B cell (primary cell): ENCODE measurements around the gene MTMR10. TPM values are rescaled to one million over a fixed set of nuclear protein-coding genes. Genes with fewer than 3 reads are reported as not detected.

Source experiments
- ATAC-seq: fragments of 200-7000 bp; cut with Tn5 transposase; one replicate; pipeline ENCODE4 v1.10.0; 2021; ENCODE audit warnings: low read depth, mild to moderate bottlenecking, moderate number of reproducible peaks, moderate library complexity
- CTCF ChIA-PET: fragments of 350-600 bp; sonication (Branson Sonifier 250); formaldehyde crosslinking; loops from one replicate; lab custom pipeline; 2021; ENCODE audit warnings: antibody characterized with exemption, inconsistent platforms; lab: Charles Lee
- POLR2A ChIA-PET: fragments of 350-600 bp; sonication (Branson Sonifier 250); formaldehyde crosslinking; loops from one replicate; lab custom pipeline; 2021; ENCODE audit warnings: antibody characterized with exemption; lab: Charles Lee
- DNase-seq: peaks from one replicate; pipeline ENCODE4 v3.0.0; 2013
- H2AFZ ChIP-seq: 2 replicates; pipeline ENCODE4 v1.6.1; 2012; ENCODE audit warnings: mild to moderate bottlenecking, low read depth, low read length; ENCODE audit not compliant: insufficient read depth, poor library complexity, severe bottlenecking
- H3K27ac ChIP-seq, 2 donors: 1 replicate in 1 of 2; 2 replicates in 1 of 2; pipeline ENCODE4 v1.5.1; 2012 to 2013; ENCODE audit warnings: low read length in 2 of 2, mild to moderate bottlenecking in 2 of 2, moderate library complexity in 1 of 2
- H3K27me3 ChIP-seq, 4 experiments: fragments of 200-600 bp in 1 of 4; sonication (generic) in 1 of 4; replicated peaks in 1 of 4; 1 replicate in 2 of 4; 2 replicates in 2 of 4; pipeline versions ENCODE4 v1.6.1 to v1.7.0; 2013 to 2016; ENCODE audit warnings: low read length in 3 of 4, mild to moderate bottlenecking in 2 of 4, mixed read lengths in 1 of 4, moderate library complexity in 1 of 4; ENCODE audit not compliant: insufficient read depth in 4 of 4, control insufficient read depth in 3 of 4; ENCODE audit errors: control extremely low read depth in 1 of 4
- H3K36me3 ChIP-seq, 2 experiments: replicated peaks in 1 of 2; 1 replicate in 1 of 2; 2 replicates in 1 of 2; pipeline versions ENCODE4 v1.6.1 to v1.7.1; 2013; ENCODE audit warnings: low read length in 1 of 2; ENCODE audit not compliant: insufficient read depth in 2 of 2, control insufficient read depth in 1 of 2; ENCODE audit errors: control extremely low read depth in 1 of 2, extremely low read depth in 1 of 2
- H3K4me1 ChIP-seq, 2 donors: fragments of 200-600 bp in 1 of 2; sonication (generic) in 1 of 2; 1 replicate in 1 of 2; 2 replicates in 1 of 2; pipeline versions ENCODE4 v1.5.1 to v1.6.1; 2013 to 2017; ENCODE audit warnings: low read length in 2 of 2; ENCODE audit not compliant: control insufficient read depth in 2 of 2, insufficient read depth in 2 of 2
- H3K4me2 ChIP-seq: replicated peaks from 2 replicates; pipeline ENCODE3; 2012; ENCODE audit warnings: mild to moderate bottlenecking, low read depth, low read length; ENCODE audit not compliant: poor library complexity, severe bottlenecking
- H3K4me3 ChIP-seq, 5 experiments: fragments of 200-600 bp in 1 of 5; sonication (generic) in 1 of 5; 1 replicate in 3 of 5; 2 replicates in 2 of 5; pipeline versions ENCODE4 v1.5.1 to v1.7.0; 2011 to 2016; ENCODE audit warnings: low read length in 4 of 5, mild to moderate bottlenecking in 4 of 5, low read depth in 2 of 5, control low read depth in 1 of 5, moderate library complexity in 1 of 5; ENCODE audit not compliant: insufficient read depth in 1 of 5; ENCODE audit errors: control extremely low read depth in 1 of 5, extremely low read depth in 1 of 5
- H3K79me2 ChIP-seq: fragments of 200-600 bp; sonication (generic); one replicate; pipeline ENCODE4 v1.6.0; 2016; ENCODE audit warnings: low read length; ENCODE audit not compliant: control insufficient read depth, insufficient read depth
- H3K9ac ChIP-seq: fragments of 200-600 bp; sonication (generic); 2 replicates; pipeline ENCODE4 v1.6.1; 2017; ENCODE audit warnings: mild to moderate bottlenecking, low read length, moderate library complexity
- H3K9me3 ChIP-seq, 3 donors: one replicate each; pipeline versions ENCODE4 v1.6.1 to v1.7.1; 2013; ENCODE audit warnings: low read length in 2 of 3; ENCODE audit not compliant: control insufficient read depth in 2 of 3, insufficient read depth in 1 of 3; ENCODE audit errors: control extremely low read depth in 1 of 3
- H4K20me1 ChIP-seq: 2 replicates; pipeline ENCODE4 v1.6.0; 2012; ENCODE audit warnings: mild to moderate bottlenecking, low read length; ENCODE audit not compliant: insufficient read depth, control insufficient read depth, poor library complexity, severe bottlenecking
- H3K27ac Mint-ChIP-seq: one replicate; pipeline ENCODE4 v1.8.0; 2021; ENCODE audit warnings: mixed read lengths
- H3K27me3 Mint-ChIP-seq: one replicate; pipeline ENCODE4 v1.8.0; 2021; ENCODE audit warnings: mixed read lengths
- H3K4me1 Mint-ChIP-seq: one replicate; pipeline ENCODE4 v1.8.0; 2021; ENCODE audit warnings: mixed read lengths
- H3K4me3 Mint-ChIP-seq: one replicate; pipeline ENCODE4 v1.8.0; 2021; ENCODE audit warnings: mixed read lengths
- H3K9me3 Mint-ChIP-seq: one replicate; pipeline ENCODE4 v1.8.0; 2022; ENCODE audit warnings: mixed read lengths; ENCODE audit not compliant: insufficient read depth
- CTCF ChIP-seq: fragments of 200-600 bp; IDR thresholded peaks from one replicate; pipeline ENCODE4 v1.8.0; 2022; ENCODE audit warnings: antibody characterized with exemption, mild to moderate bottlenecking
- EZH2 ChIP-seq: IDR thresholded peaks from 2 replicates; pipeline ENCODE4 v1.6.1; 2012; ENCODE audit warnings: borderline replicate concordance, low read depth, mild to moderate bottlenecking, moderate library complexity, low read length; ENCODE audit not compliant: insufficient read depth, poor library complexity, severe bottlenecking
- WGBS: methylation state at CpG from one replicate; pipeline ENCODE4 v1.1.5; 2013; ENCODE audit warnings: missing lambda C conversion rate; ENCODE audit not compliant: insufficient coverage; 5-methylcytosine and 5-hydroxymethylcytosine counted together
- intact Hi-C: fragments of 100-400 bp; cut with micrococcal nuclease; formaldehyde crosslinking; loops from one replicate; pipeline ENCODE4 v1.10.0; 2022
- polyA plus RNA-seq: library from polyadenylated mRNA; depleted of rRNA; stranded (reverse); fragments of >200 nt; gene quantifications from 2 replicates; pipeline ENCODE4 v1.2.3, GENCODE V29; 2012
- total RNA-seq, 2 donors: library from RNA; stranded (reverse); fragments of 120-200 nt in 1 of 2; gene quantifications; 1 replicate in 1 of 2; 2 replicates in 1 of 2; pipeline versions ENCODE4 v1.2.3 to v1.2.4, GENCODE V29; 2013 to 2022

The MTMR10 gene
- total and polyA plus RNA-seq, 2 donors (not counting 1 experiment from before 2014, with no cell fraction given) = 27.9 to 50.2 TPM

GRCh38 chr15:31027910-31028578 is 36.6 kb upstream of the MTMR10 start:
- H3K9me3 ChIP-seq = peaks cover 0 to 3% (median 0%) of the 10 kb centered on the region in 3 donors
- H3K27me3 Mint-ChIP-seq = no peaks in the 10 kb centered on the region
- H3K36me3 ChIP-seq = no peaks in the 10 kb centered on the region
- H3K4me3 Mint-ChIP-seq = no peak overlapping the region
- H3K4me1 ChIP-seq = peaks cover 16 to 17% of the 10 kb centered on the region in 2 donors
- no peak overlapping the region for H3K9ac ChIP-seq
- no peak for TF ChIP-seq CTCF
- TF ChIP-seq EZH2 = no peak
- no peaks in the 10 kb centered on the region for H3K9me3 Mint-ChIP-seq
- no peak for ATAC-seq
- no peak overlapping the region for H3K4me3 ChIP-seq
- H3K27me3 ChIP-seq = no peaks in the 10 kb centered on the region
- 32% methylated on average over 3 of the region's 8 CpGs for WGBS
- H3K4me2 ChIP-seq = no peak overlapping the region
- CTCF ChIA-PET = no interaction called here
- POLR2A ChIA-PET = no interaction called here
- no peak overlapping the region for H2AFZ ChIP-seq
- H3K27ac ChIP-seq = no peak overlapping the region
- H3K79me2 ChIP-seq = no peaks in the 10 kb centered on the region
- peaks cover 44% of the 10 kb centered on the region for H3K4me1 Mint-ChIP-seq
- H4K20me1 ChIP-seq = no peaks in the 10 kb centered on the region
- DNase-seq = no peak
- intact Hi-C loops = no loop called here
- H3K27ac Mint-ChIP-seq = no peak overlapping the region

DNA sequence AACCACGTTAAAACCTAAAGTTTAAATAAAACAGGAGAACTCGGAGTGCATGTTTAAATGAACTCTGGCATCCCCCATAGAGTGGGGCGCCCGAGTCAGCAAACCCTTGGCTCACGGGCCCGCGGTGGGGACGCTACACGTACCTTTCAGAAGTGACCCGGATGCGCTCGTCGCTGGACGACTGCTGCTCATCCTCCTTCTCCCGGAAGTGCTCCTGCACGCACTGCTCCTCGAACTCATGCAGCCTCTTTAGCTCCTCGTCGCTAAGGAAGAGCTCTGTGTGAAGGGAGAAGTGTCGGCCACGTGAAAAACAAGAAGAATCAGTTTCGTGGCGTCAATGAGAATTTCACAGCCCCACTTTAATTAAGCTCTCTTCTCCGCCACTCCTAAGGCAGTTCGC is 34.6 kb upstream of the MTMR10 start:
- intact Hi-C loops = no loop called here
- Mint-ChIP-seq H3K4me1 (peaks cover 45% of the 10 kb centered on the region), H3K27me3 (no peaks in the 10 kb centered on the region), H3K9me3 (no peaks in the 10 kb centered on the region), H3K27ac (no peak overlapping the region), H3K4me3 (no peak overlapping the region)
- no peak overlapping the region for H3K9ac ChIP-seq
- ATAC-seq = no peak
- POLR2A ChIA-PET = interaction anchor here (0.7 kb wide), 1 partner anchor 20 kb away, joined by 3 read pairs; no protein-coding TSS in a partner anchor
- no peak overlapping the region for H3K4me2 ChIP-seq
- no peak for DNase-seq
- peaks cover 27 to 29% of the 10 kb centered on the region in 2 donors for H3K4me1 ChIP-seq
- H3K36me3 ChIP-seq = no peaks in the 10 kb centered on the region
- H3K79me2 ChIP-seq = no peaks in the 10 kb centered on the region
- H3K4me3 ChIP-seq = no peak overlapping the region
- CTCF ChIA-PET = interaction anchor here (1.3 kb wide), 1 partner anchor 103 kb away, joined by 4 read pairs; no protein-coding TSS in a partner anchor
- TF ChIP-seq EZH2 (no peak), CTCF (no peak)
- H3K27ac ChIP-seq = no peak overlapping the region
- no peaks in the 10 kb centered on the region for H3K27me3 ChIP-seq
- no peak overlapping the region for H2AFZ ChIP-seq
- H3K9me3 ChIP-seq = peaks cover 0 to 12% (median 0%) of the 10 kb centered on the region in 3 donors
- no peaks in the 10 kb centered on the region for H4K20me1 ChIP-seq
- 98% methylated on average over 21 of the region's 25 CpGs for WGBS
